ENCODE results near the gene SETBP1. TPM values are rescaled to one million over a fixed set of nuclear protein-coding genes. Genes with fewer than 3 reads are reported as not detected.

SETBP1 gene
- total RNA-seq, 1 donor from 2014 or later: 25.8 TPM

GRCh38 chr18:45034179-45034578 is 353.5 kb downstream of the SETBP1 start:
- DNase-seq: no peak
- TF ChIP-seq CTCF (IDR thresholded peaks at IDR 0.05): no peak
- Histone ChIP-seq H3K36me3 (peaks cover 2% of the 10 kb centered on the region), H3K4me3 (no peak overlapping the region), H3K27me3 (ENCODE audit: low read depth) (no peaks in the 10 kb centered on the region), H3K9me3 (no peaks in the 10 kb centered on the region), H3K27ac (no peak overlapping the region), H3K4me1 (no peaks in the 10 kb centered on the region)
- intact Hi-C loops (cut with DNase I): no loop called here
- no peak for ATAC-seq

- TF ChIP-seq CTCF (IDR thresholded peaks at IDR 0.05): no peak
- Histone ChIP-seq H3K9me3 (no peaks in the 10 kb centered on the region), H3K4me3 (no peak overlapping the region), H3K36me3 (peaks cover 4% of the 10 kb centered on the region), H3K27ac (no peak overlapping the region), H3K4me1 (no peaks in the 10 kb centered on the region), H3K27me3 (ENCODE audit: low read depth) (no peaks in the 10 kb centered on the region)
- intact Hi-C loops (cut with DNase I): no loop called here
- DNase-seq (no peak), ATAC-seq (no peak)
Observed at GRCh38 chr18:45037618-45038017, 356.9 kb downstream of the SETBP1 start.

- H3K36me3 ChIP-seq: peaks cover 4% of the 10 kb centered on the region
- ATAC-seq: no peak
- no peaks in the 10 kb centered on the region for H3K9me3 ChIP-seq
- H3K27me3 ChIP-seq (ENCODE audit: low read depth): no peaks in the 10 kb centered on the region
- DNase-seq: no peak
- no peak overlapping the region for H3K27ac ChIP-seq
- TF ChIP-seq CTCF (IDR thresholded peaks at IDR 0.05): no peak
- no peaks in the 10 kb centered on the region for H3K4me1 ChIP-seq
- intact Hi-C loops (cut with DNase I): no loop called here
- no peak overlapping the region for H3K4me3 ChIP-seq
Observed at GRCh38 chr18:45039376-45039775, 358.7 kb downstream of the SETBP1 start.

GRCh38 chr18:45040879-45041278 is 360.2 kb downstream of the SETBP1 start:
- H3K4me1 ChIP-seq: no peaks in the 10 kb centered on the region
- peaks cover 4% of the 10 kb centered on the region for H3K36me3 ChIP-seq
- no peaks in the 10 kb centered on the region for H3K27me3 ChIP-seq (ENCODE audit: low read depth)
- TF ChIP-seq CTCF (IDR thresholded peaks at IDR 0.05): no peak
- ATAC-seq: no peak
- DNase-seq: no peak
- intact Hi-C loops (cut with DNase I): no loop called here
- H3K4me3 ChIP-seq: no peak overlapping the region
- no peaks in the 10 kb centered on the region for H3K9me3 ChIP-seq
- no peak overlapping the region for H3K27ac ChIP-seq

- Histone ChIP-seq H3K36me3 (no peaks in the 10 kb centered on the region), H3K4me3 (no peak overlapping the region), H3K27me3 (ENCODE audit: low read depth) (no peaks in the 10 kb centered on the region), H3K4me1 (no peaks in the 10 kb centered on the region), H3K9me3 (no peaks in the 10 kb centered on the region), H3K27ac (no peak overlapping the region)
- no peak for ATAC-seq
- no peak for DNase-seq
- intact Hi-C loops (cut with DNase I): no loop called here
- no peak for TF ChIP-seq CTCF (IDR thresholded peaks at IDR 0.05)
Observed at GRCh38 chr18:45044787-45045186, 364.1 kb downstream of the SETBP1 start.

GRCh38 chr18:45046228-45046627 is 365.5 kb downstream of the SETBP1 start:
- Histone ChIP-seq H3K36me3 (no peaks in the 10 kb centered on the region), H3K27ac (no peak overlapping the region), H3K4me3 (no peak overlapping the region), H3K4me1 (peaks cover 7% of the 10 kb centered on the region), H3K27me3 (ENCODE audit: low read depth) (no peaks in the 10 kb centered on the region), H3K9me3 (no peaks in the 10 kb centered on the region)
- intact Hi-C loops (cut with DNase I): no loop called here
- ATAC-seq (no peak), DNase-seq (no peak)
- TF ChIP-seq CTCF (IDR thresholded peaks at IDR 0.05): no peak

Measured in lower lobe of right lung (tissue), 2 donors.